Cortex of kidney (tissue), 1 donor: Measurements from ENCODE around the gene TMEM135.
"Not testable (repeated sequence)": the region's sequence is repeated elsewhere in the genome, so short reads cannot be mapped to it uniquely, and the experiment has no call there.

ENCODE experiments used
- DNase-seq: peaks from one replicate; lab custom pipeline; 2025; lab: John Stamatoyannopoulos, UW

TMEM135 gene

GRCh38 chr11:87258171-87258833, 220.6 kb downstream of the TMEM135 start:
- no peak for DNase-seq

DNA sequence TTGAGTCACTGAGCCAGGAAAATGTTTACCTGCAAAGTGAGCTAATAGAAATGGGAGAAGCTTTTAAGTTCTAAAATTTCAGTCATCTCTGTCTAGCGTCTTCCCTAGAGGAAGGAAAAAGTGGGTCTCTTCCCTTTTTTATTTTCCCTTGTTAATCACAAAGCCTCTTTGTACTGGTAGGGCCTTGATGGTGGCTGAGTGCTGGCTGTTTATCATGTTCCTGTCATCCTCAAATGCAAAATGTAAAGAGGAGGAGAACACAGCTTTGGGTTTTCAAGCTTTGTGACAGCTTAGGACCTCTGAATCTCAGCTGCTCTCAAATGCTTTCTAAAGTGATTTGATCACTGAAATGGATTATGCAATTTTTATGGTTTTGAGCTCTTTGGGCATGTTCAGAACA, 222.0 kb downstream of the TMEM135 start:
- DNase-seq, result no peak

GRCh38 chr11:87260811-87261210, 223.1 kb downstream of the TMEM135 start:
- no peak for DNase-seq

DNA sequence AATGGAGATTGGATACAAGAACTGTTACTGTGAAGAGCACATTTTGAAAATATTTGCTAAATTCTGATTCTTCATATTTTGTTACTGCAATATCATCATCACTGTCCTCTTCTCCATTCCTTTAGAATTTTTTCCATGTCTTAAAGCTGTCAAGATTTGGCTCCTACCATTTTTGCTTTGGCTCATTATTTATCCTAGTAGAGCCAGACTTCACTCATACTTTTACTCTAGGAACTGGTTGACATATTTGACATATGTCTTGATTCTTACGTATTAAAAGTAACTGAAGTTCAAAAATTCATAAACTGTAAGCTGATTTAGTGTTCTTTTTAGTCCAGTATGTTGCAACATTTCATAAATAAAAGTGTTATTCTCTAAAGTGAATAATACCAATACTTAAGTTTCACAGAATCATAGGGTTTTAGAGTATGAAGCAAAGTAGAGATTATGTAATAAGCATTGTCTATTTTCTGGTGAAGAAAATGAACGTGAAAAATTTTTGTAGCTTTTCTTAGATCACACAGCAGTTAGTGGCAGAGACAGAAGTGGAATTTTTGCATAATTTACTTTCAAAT, 225.6 kb downstream of the TMEM135 start:
- DNase-seq, result no peak

DNA sequence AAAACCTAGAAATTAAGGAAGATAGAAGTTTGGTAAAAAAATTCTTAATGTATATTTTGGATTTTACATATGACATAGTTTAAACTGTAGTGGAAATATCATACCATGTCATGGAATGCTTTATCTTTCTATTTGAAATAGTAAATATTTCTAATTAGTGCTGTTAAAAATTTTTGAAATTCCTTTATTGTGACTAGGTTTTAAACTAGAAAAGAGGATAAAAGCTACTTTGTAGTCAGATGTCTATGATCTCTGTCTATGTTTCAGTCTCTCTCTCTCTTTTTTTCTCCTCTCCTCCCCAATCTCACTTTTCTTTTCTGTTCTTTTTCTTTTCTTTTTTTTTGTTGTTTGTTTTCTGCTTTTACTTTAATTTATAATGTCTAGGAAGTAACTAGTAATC, 226.2 kb downstream of the TMEM135 start:
- no peak for DNase-seq

GRCh38 chr11:87265132-87265531, 227.4 kb downstream of the TMEM135 start:
- no peak for DNase-seq

GRCh38 chr11:87265979-87266378, 228.2 kb downstream of the TMEM135 start:
- DNase-seq, result no peak

DNA sequence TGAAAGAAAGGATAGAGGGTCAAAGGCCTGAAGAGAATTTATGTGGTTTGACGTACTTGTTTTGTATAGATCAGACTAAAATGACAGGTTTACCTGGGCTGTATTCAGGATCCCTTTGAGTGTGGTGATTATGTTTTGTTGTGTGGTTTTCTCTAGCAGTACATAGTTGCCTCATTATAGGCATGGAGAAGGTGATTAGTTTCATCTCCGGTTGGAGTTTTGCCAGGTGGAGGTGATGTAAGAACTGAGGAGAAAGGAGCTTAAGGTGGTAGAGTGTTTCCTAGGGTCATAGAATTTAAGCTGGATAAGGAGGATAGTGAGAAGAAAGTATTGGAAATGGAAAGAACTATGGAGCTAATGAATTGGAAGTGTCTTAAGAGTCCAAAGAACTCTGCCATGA, 229.0 kb downstream of the TMEM135 start:
- no peak for DNase-seq

DNA sequence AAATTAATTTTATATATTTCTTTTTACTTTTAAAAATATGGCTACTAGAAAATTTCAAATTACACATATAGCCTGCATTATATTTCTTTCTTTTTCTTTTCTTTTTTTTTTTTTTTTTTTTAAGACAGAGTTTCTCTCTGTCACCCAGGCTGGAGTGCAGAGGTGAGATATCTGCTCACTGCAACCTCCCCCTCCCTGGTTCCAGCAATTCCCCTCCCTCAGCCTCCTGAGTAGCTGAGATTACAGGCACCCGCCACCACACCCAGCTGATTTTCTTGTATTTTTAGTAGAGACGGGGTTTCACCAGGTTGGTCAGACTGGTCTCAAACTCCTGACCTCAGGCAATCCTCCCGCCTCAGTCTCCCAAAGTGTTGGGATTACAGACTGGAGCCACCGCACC, 234.2 kb downstream of the TMEM135 start:
- not testable (repeated sequence) for DNase-seq

DNA sequence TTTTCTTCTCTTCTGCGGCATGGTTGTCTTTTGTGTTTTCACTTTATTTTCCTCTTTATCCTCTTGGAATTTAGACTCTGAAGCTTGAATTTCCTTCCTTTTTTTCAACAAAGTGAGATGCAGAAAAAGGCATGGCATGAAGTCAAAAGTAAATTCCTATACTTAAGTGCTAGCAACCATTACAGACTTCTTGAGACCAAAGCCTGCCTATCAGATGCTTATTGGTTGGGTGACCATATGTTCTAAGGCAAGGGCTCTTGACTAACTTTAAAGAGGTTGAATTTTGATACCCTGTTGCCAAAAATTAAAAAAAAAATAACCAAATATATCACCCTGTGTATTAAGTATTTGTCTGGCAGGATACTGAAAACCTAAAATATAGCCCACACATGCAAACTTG, 237.4 kb downstream of the TMEM135 start:
- no peak for DNase-seq

DNA sequence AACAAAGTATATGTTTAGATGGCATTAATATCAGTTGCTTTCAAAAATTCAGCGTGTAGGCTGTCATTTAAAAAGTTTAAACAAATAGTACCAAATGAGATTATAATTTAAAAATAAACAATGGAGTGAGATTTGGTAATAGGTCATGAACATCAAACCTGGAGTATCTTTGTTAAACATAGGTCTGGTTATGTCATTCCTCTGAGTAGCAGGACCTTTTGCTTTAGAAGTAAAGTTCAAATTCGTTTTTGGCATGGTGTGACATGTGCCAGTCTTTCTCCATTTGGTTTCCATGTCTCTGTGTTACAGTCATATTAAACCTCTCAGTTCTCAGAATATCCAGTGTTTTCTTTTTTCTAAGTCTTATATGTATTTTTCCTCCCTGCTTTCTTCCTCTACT, 242.4 kb downstream of the TMEM135 start:
- DNase-seq, result no peak

- no peak for DNase-seq
Measured at GRCh38 chr11:87281496-87281895, 243.8 kb downstream of the TMEM135 start.

DNA sequence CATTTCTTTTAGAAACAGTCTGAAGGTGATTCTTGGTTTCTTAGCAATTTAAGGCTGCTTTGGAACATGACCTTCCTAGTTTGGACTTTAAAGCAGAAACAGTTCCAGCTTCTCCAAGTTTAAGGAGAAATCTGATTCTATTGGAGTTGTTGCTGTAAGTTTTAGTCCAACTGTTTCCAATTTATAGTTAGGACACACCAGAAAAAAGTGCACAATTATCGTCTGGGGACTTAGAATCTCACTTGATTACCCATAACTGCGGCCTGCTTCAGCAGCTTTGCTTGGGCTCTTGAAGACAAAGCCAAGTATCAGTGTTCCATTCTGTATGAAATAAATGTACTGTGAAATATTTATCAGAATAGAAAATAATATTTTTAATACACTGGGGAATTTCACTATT, 246.6 kb downstream of the TMEM135 start:
- DNase-seq, result no peak

- DNase-seq, result not testable (repeated sequence)
Measured at GRCh38 chr11:87285674-87286073, 247.9 kb downstream of the TMEM135 start.

GRCh38 chr11:87286338-87286737, 248.6 kb downstream of the TMEM135 start:
- no peak for DNase-seq

DNA sequence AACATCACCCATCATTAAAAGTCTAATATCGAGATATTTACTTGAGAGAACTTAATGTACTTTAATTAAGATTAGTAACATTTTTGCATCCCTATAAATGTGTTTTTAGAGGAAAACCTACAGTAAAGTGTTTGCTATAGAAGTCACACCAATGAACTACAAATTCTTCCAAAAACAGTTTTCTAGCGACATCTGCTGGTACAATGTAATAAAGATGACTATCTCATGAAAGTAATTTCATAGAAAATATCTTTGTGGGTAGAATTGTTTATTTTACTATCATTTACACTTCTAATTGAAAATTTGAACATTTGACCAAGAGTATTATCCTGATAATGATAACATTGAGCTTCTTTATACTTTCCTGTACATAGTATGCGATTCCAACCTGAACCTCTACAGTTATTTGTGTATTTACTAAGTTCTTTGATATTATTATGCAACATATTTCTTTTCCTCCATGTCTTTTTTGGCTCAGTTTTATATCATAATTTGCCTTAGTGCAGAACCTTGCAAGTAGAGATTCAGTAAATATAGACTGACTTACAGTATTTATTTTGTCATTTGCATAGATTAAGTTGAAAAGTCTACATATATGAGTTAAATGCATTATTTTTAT, 252.7 kb downstream of the TMEM135 start:
- DNase-seq, result no peak

DNA sequence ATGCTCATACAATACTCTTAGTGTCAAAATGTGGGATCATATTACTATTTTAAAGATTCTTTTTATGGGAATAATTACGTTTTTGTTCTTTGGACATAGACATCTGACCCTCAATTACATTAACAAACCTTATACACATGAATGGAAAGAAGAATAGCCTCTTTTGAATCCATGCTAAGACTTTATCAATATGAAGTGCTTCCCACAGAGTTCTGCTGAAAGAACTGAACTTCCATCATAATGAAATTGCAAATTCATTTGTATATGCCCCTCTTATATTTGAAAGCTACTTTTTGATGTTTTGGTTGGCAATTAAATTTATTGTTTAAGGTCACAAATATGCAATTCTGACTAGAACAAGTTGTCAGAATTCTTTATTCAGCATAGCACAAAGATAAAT, 254.9 kb downstream of the TMEM135 start:
- no peak for DNase-seq

- no peak for DNase-seq
Measured at GRCh38 chr11:87295237-87295636, 257.5 kb downstream of the TMEM135 start.

GRCh38 chr11:87296627-87297026, 258.9 kb downstream of the TMEM135 start:
- DNase-seq, result no peak

DNA sequence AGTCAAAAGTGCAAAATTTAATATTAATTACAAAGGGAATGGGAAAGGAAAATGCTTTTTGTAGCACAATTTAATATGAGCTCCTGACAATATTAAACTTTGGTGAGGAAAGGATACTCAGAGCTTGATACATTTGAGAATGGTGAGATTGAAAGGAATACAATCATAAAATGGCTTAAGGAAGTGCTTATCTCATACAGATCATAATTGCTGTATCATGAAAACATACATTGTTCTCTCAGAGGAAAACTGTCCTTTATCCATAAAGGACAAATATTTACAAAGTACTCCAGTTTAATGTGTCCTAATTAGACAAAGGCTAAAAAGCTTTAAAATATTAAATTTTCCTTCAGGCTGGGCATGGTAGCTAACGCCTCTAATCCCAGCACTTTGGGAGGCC, 260.4 kb downstream of the TMEM135 start:
- no peak for DNase-seq

GRCh38 chr11:87299041-87299481, 261.3 kb downstream of the TMEM135 start:
- no peak for DNase-seq

- no peak for DNase-seq
Measured at GRCh38 chr11:87300640-87301380, 263.1 kb downstream of the TMEM135 start.
